Lung (tissue), 13 donors: ENCODE measurements around the gene C2orf92. TPM values are rescaled to one million over a fixed set of nuclear protein-coding genes. Genes with fewer than 3 reads are reported as not detected.

Source experiments
- ATAC-seq: fragments of 200-7000 bp; cut with Tn5 transposase; one replicate; pipeline ENCODE4 v1.9.1; 2020; ENCODE audit warnings: moderate number of reproducible peaks; ENCODE audit not compliant: insufficient read depth, low FRiP score
- DNase-seq, 3 donors: peaks; one replicate each; pipeline ENCODE4 v3.0.0-alpha.2; 2013 to 2017
- H3K27ac ChIP-seq, 2 donors: one replicate each; pipeline ENCODE4 v1.5.1; 2013; ENCODE audit warnings: mild to moderate bottlenecking in 2 of 2, moderate library complexity in 2 of 2, control low read depth in 1 of 2, inconsistent platforms in 1 of 2, low read depth in 1 of 2, low read length in 1 of 2
- H3K27me3 ChIP-seq, 3 donors: one replicate each; pipeline ENCODE4 v1.5.1; 2013; ENCODE audit warnings: low read length in 2 of 3; ENCODE audit not compliant: control insufficient read depth in 3 of 3, insufficient read depth in 3 of 3
- H3K36me3 ChIP-seq, 4 donors: one replicate each; pipeline ENCODE4 v1.5.1; 2013; ENCODE audit warnings: low read length in 4 of 4, mild to moderate bottlenecking in 1 of 4, moderate library complexity in 1 of 4; ENCODE audit not compliant: control insufficient read depth in 4 of 4, insufficient read depth in 4 of 4
- H3K4me1 ChIP-seq, 5 donors: one replicate each; pipeline ENCODE4 v1.5.1; 2013; ENCODE audit warnings: low read length in 5 of 5, mild to moderate bottlenecking in 2 of 5, moderate library complexity in 1 of 5; ENCODE audit not compliant: control insufficient read depth in 5 of 5, insufficient read depth in 5 of 5
- H3K4me3 ChIP-seq: one replicate; pipeline ENCODE4 v1.5.1; 2013; ENCODE audit warnings: mild to moderate bottlenecking, control low read depth, moderate library complexity
- H3K9ac ChIP-seq, 2 donors: one replicate each; pipeline ENCODE4 v1.5.1; 2013; ENCODE audit warnings: low read length in 2 of 2, control low read depth in 1 of 2; ENCODE audit not compliant: insufficient read depth in 1 of 2
- H3K9me3 ChIP-seq, 4 donors: one replicate each; pipeline ENCODE4 v1.5.1; 2013; ENCODE audit warnings: low read length in 3 of 4, mild to moderate bottlenecking in 1 of 4, moderate library complexity in 1 of 4; ENCODE audit not compliant: control insufficient read depth in 4 of 4, insufficient read depth in 3 of 4
- WGBS, 2 donors: extraction: QIAGEN DNeasy Blood & Tissue Kit; methylation state at CpG; one replicate each; pipeline ENCODE4 v1.1.7; 2013; 5-methylcytosine and 5-hydroxymethylcytosine counted together
- polyA plus RNA-seq, 2 donors: library from polyadenylated mRNA; stranded (reverse); fragments of 200-250 nt; gene quantifications; one replicate each; pipeline ENCODE4 v1.2.1, GENCODE V29; 2013
- small RNA-seq: library from RNA; depleted of rRNA; stranded (forward); fragments of <200 nt; gene quantifications from one replicate; pipeline ENCODE3, GENCODE V24; 2014; ENCODE audit warnings: low replicate concordance
- total RNA-seq, 2 donors: library from RNA; depleted of rRNA in 1 of 2; stranded (reverse); fragments of >200 nt in 1 of 2; gene quantifications; one replicate each; pipeline ENCODE4 v1.2.1, GENCODE V29; 2014 to 2021
- TF ChIP-seq, protein P1 (sequence below): IDR thresholded peaks from 2 replicates; pipeline ENCODE4 v1.5.1; 2012; ENCODE audit warnings: mild to moderate bottlenecking; ENCODE audit errors: control extremely low read depth, extremely low read depth
- donor health status: control.
- donor health status: control.
- donor health status: Bipolar disorder and iron deficiency.
- donor health status: healthy.
- donor health status: DM: yes; HTN: yes; CAD: no.

C2orf92 gene
- total and polyA plus RNA-seq, 4 donors, result 1.8 to 19.0 (median 14.2) TPM

DNA sequence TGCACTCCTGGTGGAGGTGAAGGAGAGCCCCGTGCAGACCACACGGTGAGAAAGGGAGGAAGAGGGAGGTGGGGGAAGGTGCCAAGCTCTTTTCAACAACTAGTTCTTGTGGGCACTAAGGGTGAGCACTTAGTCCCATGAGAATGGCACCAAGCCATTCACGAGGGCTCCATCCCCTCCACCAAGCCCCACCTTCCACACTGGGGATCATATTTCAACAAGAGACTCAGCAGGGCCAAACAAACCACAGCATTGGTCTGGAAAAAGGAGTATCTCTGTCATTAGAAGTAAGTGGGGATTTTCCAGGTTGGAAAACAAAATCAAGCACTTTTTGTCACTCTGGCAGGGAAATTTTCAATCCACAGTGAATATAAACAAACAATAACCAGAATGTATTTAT is 82.2 kb downstream of the C2orf92 start:
- TF ChIP-seq, protein P1, sequence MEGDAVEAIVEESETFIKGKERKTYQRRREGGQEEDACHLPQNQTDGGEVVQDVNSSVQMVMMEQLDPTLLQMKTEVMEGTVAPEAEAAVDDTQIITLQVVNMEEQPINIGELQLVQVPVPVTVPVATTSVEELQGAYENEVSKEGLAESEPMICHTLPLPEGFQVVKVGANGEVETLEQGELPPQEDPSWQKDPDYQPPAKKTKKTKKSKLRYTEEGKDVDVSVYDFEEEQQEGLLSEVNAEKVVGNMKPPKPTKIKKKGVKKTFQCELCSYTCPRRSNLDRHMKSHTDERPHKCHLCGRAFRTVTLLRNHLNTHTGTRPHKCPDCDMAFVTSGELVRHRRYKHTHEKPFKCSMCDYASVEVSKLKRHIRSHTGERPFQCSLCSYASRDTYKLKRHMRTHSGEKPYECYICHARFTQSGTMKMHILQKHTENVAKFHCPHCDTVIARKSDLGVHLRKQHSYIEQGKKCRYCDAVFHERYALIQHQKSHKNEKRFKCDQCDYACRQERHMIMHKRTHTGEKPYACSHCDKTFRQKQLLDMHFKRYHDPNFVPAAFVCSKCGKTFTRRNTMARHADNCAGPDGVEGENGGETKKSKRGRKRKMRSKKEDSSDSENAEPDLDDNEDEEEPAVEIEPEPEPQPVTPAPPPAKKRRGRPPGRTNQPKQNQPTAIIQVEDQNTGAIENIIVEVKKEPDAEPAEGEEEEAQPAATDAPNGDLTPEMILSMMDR, result no peak
- H3K36me3 ChIP-seq, result peaks cover 3 to 13% (median 9%) of the 10 kb centered on the region in 4 donors
- H3K9me3 ChIP-seq, result no peaks in the 10 kb centered on the region
- no peak overlapping the region for H3K27ac ChIP-seq
- H3K4me1 ChIP-seq, result peaks cover 0 to 2% (median 0%) of the 10 kb centered on the region in 5 donors
- DNase-seq (peak in 2 of 3 donors; percentile 17 to 57), ATAC-seq (no peak)
- no peak overlapping the region for H3K9ac ChIP-seq
- H3K4me3 ChIP-seq, result no peak overlapping the region
- H3K27me3 ChIP-seq, result no peaks in the 10 kb centered on the region
- WGBS, 2 donors, result 51 to 79% methylated on average over 3 of the region's 3 CpGs

Small RNA genes within 50 kb of the gene (small RNA-seq; reads per million reads assigned to genes)
- 0.12 reads per million for gene RNU4-8P

Other genes starting within 250 kb of the C2orf92 start
- gene ANKRD36B, start 79.8 kb upstream of the C2orf92 start, total RNA-seq, result 100 to 1,000 TPM in 1 of 2 donors, 10 to 100 TPM in 1; 15.9 to 110 TPM
- 10 to 100 TPM in 1 of 2 donors, 1 to 10 TPM in 1; 1.9 to 18.0 TPM for gene ANKRD36B, start 79.8 kb upstream of the C2orf92 start, polyA plus RNA-seq
- gene COX5B, start 23.7 kb upstream of the C2orf92 start, total RNA-seq, result 100 to 1,000 TPM; 104 to 215 TPM
- gene COX5B, start 23.7 kb upstream of the C2orf92 start, polyA plus RNA-seq, result 100 to 1,000 TPM; 250 to 593 TPM
- 10 to 100 TPM; 36.4 to 80.0 TPM for gene ACTR1B, start 5.7 kb upstream of the C2orf92 start, total RNA-seq
- gene ACTR1B, start 5.7 kb upstream of the C2orf92 start, polyA plus RNA-seq, result 10 to 100 TPM; 60.9 to 62.9 TPM
- gene ZAP70, start 43.9 kb downstream of the C2orf92 start, total RNA-seq, result 1 to 10 TPM; 5.1 to 5.6 TPM
- gene ZAP70, start 43.9 kb downstream of the C2orf92 start, polyA plus RNA-seq, result 1 to 10 TPM; 5.4 to 8.3 TPM